HG03460 (cell line): ENCODE results near the gene CRX.
A peak's percentile ranks its signal among the peaks of the same experiment; 100 is the strongest.
"Not testable (repeated sequence)": the region's sequence is repeated elsewhere in the genome, so short reads cannot be mapped to it uniquely, and the experiment has no call there.

Source experiments
- ATAC-seq: cut with Tn5 transposase; IDR thresholded peaks from one replicate; pipeline ENCODE4 v1.9.1; 2021; ENCODE audit not compliant: unreplicated experiment

CRX gene

DNA sequence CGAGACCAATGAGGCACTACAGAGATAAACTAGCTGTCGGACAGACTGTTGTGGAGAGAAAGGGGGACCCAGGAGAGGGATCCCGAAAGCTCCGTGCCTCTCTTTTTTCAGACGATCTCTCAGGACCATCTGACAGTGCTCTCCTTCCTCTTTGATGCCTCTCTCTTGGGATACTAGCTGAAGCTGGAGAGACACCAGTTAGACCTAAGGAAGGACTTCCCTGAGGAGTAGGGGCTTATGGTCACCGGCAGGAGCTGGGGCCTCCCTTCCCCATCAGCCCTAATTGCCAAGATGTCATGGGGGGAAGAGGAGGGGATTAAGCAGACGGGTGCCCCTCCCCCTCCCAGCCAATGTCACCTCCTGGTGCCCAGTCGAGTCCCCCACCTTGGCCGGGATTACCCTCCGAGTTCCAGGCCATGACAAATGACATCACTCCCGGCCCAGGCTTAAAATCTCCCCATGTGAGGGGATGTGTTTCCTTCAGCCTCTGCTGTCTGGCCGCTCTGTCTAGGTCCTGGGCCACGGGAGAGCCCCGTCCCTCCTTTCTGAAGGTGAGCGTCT lies at the start of gene CRX:
CRX (plus strand) TSS at position 478 of the 561 bp plus-strand sequence. CDS start 12,507 bp downstream, outside the sequence.
- no peak for ATAC-seq

DNA sequence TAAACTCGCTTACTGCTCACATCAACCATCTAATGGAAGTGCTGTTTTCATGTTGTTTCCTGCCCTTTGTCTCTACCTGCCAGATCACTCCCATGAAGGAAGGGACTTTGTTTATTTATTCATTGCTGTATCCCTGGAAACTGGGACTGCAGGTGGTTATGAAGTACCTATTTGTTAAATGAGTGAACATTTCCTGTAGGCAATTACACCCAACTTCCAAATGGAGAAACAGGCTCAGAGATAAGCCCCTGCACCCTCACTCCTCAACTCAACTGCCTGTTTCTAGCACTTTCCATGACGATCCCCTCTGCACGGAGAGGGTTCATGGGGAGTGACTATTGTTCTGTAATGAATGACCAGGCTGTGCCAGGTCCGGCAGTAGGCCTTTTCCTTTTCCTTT lies 45.2 kb upstream of the CRX start:
- no peak for ATAC-seq

DNA sequence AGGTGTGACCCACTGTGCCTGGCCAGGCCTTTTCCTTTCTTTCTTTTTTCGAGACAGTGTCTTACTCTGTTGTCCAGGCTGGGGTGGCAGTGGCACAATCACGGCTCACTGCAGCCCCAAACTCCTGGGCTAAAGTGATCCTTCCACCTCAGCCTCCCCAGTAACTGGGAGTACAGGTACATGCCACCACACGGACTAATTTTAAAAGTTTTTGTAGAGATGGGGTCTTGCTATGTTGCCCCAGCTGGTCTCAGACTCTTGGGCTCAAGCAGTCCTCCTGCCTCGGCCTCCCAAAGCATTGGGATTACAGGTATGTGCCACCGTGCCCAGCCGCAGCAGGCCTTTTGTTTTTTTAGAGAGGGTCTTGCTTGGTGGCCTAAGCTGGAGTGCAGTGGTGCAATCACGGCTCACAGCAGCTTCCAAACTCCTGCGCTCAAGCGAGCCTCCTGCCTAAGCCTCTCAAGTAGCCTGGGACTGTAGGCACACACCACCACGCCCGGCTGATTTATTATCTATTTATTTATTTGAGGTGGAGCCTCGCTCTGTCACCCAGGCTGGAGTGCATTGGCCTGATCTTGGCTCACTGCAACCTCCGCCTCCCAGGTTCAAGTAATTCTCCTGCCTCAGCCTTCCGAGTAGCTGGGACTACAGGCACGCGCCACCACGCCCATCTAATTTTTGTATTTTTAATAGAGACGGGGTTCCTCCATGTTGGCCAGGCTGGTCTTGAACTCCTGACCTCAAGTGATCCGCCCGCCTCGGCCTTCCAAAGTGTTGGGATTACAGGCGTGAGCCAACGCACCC lies 44.3 kb upstream of the CRX start:
- ATAC-seq, result not testable (repeated sequence)

DNA sequence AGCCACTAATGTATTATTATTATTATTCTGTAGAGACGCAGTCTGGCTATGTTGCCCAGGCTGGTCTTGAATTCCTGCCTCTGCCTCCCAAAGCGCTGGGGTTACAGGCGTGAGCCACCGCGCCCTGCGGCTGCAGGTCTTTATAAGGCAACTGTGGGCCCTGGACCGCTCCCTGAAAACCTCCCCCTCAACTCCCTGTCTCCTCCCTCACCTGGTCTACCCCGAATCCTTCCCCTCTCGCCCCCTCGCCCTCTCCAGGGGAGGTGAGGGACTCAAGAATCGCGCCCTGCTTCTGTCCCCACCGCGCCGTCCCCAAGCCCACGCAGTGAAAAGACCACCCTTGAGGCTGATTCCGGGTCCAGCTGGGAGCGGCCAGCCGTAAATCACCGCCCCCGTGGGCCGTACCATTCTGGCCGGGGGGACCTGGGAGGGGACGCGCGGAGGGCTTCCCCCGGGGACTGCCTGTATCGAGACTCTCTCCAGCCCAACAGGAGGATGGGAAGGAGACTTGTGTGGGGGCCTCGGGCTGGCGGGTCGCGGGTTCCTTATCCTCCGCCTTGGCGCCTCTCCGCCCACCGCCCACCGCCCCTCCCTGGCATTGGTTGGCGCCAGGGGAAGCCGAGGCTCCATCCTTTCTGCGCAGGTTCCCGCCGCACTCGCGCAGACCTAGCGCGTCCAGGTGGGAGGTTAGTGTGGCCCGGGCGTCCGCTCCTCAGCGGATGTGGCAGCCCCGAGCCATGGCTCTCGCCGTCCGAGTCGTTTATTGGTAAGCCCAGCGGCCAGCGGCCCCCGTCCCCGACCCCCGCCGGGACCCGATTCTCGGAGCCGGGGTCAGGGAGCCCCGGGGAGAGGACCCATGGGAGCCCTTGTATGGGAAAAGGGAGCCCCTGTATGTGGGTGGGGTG lies 43.4 kb upstream of the CRX start, which contains the start of gene SELENOW:
SELENOW (plus strand) TSS at position 655 of the 905 bp plus-strand sequence; CDS start at position 738, 83 bp downstream.
- ATAC-seq, result peak; percentile 65

DNA sequence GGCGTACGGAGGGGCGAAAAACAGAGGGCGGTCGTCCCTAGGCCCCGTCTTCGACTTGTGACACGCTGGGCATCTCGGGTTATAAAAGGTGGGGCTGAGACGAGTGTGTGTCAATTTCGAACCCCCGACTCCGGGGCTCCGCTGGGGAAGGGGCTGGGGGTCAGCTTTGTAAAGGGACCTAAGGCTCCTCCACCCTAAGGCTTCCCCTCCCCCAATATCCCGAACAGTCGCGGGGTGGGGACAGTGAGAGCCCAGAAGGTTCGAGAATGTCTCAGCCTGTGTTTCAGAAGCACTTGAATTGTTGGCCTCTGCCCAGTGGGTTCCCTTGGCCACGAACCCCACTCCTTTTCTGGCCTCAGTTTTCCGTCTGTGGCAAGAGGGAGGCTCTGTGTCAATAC lies 42.8 kb upstream of the CRX start:
- ATAC-seq, result no peak

DNA sequence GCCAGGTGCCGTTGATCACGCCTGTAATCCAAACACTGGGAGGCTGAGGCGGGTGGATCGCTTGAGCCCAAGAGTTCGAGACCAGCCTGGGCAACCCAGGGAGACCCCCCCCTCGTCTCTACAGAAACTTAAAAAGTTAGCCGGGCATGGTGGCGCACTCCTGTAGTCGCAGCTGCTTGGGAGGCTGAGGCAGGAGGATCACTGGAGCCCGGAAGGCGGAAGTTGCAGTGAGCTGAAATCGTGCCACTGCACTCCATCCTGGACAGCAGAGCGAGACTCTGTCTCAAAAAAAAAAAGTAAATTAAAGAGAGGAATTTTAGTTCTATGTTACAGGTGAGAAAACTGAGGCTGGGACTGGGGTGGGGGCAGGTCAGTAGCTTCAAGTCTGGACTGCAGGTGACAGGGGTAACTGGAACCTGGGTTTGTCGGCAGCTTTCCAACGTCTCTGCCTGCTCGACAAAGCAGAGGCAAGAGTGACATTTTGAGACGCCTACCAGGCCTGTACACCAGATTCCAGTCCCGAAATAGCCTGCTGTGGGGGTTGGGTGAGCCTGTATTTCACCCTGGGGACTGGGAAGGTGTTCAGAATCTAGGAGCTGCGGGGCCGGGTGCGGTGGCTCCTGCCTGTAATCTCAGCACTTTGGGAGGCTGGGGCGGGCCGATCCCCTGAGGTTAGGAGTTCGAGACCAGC lies 42.1 kb upstream of the CRX start:
- ATAC-seq, result no peak

DNA sequence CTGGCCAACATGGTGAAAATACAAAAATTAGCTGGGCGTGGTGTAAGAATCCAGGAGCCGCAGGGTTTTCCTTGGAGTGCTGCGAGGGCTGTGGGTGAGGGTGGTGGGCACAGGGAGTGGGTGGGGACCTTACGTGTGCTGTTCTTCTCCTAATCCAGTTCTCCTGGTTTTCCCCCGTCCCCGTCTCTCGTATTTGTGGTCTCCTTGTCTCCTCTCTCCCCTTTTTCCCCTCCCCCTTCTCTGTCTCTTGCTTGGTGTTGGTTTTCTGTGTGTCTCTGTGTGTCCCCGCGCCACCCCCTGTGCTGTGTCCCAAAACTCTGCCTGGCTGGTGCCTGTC lies 41.6 kb upstream of the CRX start:
- no peak for ATAC-seq

DNA sequence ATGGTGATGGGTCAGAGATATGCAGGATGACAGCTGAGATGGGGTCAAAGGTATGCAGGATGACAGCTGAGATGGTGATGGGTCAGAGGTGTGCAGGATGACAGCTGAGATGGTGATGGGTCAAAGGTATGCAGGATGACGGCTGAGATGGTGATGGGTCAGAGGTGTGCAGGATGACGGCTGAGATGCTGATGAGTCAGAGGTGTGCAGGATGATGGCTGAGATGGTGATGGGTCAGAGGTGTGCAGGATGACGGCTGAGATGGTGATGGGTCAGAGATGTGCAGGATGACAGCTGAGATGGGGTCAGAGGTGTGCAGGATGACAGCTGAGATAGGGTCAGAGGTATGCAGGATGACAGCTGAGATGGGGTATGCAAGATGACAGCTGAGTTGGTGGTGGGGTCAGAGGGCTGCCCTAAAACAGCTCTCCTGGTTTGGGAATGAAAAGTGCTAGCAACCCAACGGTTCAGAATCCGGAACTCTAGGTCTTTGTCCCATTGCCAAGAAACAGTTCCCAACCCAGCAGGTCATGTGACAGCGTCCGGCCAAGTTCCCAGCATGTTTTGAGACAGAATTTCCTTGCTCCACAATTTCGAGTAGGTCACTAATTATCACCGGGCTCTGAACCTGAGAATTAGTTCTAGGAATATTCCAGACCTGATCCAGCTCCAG lies 40.0 kb upstream of the CRX start:
- ATAC-seq, result no peak

DNA sequence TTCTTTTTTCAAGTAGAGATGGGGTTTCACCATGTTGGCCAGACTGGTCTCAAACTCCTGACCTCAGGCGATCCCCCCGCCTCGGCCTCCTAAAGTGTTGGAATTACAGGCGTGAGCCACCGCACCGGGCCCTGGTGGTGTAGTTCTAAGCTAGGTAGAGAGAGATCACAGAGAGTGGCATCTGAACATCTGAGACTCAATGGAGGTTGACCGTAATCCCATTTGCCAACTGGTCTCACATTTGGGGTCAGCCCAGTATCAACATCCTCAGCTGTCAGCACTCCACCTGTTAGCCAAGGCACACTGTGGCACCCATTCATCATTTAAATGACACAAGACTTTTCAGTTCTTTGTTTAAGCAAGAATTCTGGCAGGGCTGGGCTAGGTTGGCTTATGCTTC lies 35.2 kb upstream of the CRX start:
- ATAC-seq, result no peak

DNA sequence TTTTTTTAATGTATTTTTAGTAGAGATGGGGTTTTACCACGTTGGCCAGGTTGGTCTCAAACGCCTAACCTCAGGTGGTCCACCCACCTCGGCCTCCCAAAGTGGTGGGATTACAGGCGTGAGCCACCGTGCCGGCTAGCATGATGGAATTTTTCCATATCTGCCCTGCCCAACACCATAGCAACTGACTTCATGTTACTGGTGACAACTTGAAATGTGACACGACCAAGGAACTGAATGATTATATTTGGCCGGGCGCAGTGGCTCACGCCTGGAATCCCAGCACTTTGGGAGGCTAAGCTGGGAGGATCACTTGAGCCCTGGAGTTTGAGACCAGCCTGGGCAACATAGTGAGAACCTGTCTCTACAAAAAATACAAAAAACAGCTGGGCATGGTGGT lies 34.4 kb upstream of the CRX start:
- ATAC-seq, result not testable (repeated sequence)

DNA sequence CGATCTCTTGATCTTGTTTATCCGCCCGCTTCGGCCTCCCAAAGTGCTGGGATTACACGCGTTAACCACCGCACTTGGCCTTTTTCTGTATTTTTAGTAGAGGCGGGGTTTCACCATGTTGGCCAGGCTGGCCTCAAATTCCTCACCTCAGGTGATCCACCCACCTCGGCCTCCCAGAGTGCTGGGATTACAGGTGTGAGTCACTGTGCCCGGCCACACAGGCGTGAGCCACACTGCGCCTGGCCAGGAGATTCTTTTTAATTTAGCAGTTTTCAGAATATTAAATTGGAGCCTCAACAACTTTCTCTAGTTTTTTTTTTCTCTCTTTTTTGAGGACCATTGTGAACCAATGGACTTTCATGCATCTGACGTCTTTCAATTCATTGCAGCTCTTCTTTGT lies 31.9 kb upstream of the CRX start:
- ATAC-seq, result not testable (repeated sequence)

DNA sequence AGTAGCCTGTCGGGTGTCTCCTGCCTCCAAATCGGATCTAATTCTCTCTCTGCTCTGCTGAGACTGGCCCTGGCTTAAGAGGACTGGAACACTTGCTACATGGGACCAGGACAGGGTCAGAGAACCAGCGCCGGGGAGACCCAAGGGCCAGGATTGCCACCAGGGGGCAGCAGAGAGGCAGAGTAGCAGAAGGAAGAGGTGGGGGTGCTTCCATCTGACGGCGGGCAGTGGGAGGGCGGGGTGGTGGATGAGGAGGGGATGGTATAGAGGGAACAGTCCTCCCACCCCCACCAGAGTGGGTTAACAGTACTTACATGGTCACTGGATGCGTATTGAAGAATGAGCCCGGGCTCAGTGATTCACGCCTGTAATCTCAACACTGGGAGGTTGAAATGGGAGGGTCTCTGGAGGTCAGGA lies 31.3 kb upstream of the CRX start:
- no peak for ATAC-seq

DNA sequence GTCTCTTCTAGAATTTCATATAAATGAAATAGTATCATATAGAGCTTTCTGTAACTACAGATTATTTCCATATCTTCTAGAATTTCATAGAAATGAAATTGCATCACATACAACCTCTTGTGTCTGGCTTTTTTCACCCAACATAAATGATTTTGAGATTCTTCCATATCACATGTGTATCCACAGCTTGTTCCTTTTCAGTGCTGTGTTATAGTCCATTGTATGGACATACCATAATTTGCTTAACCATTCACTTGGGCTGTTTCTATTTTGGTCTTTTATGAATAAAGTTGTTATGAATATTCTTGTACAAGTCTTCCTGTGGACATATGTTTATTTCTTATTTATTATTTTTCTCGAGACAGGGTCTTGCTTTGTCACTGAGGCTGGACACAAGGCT lies 29.1 kb upstream of the CRX start:
- no peak for ATAC-seq

DNA sequence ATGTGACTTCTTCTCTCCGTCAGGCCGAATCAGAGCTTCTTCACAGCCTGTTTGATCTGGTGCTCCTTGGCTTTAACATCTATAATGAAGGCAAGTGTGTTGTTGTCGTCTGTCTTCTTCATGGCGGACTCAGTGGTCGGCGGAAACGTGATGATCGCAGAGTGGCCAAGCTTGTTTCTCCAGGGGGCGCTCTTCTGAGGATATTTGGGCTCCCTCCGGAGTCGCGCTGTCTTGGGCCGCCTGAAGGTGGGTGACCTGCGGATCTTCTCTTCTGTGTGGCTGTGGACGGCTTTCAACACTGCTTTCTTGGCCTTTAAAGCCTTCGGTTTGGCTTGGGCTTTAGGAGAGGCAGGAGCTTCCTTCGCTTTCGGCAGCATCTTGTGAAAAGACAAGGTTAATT lies 27.2 kb upstream of the CRX start:
- no peak for ATAC-seq

DNA sequence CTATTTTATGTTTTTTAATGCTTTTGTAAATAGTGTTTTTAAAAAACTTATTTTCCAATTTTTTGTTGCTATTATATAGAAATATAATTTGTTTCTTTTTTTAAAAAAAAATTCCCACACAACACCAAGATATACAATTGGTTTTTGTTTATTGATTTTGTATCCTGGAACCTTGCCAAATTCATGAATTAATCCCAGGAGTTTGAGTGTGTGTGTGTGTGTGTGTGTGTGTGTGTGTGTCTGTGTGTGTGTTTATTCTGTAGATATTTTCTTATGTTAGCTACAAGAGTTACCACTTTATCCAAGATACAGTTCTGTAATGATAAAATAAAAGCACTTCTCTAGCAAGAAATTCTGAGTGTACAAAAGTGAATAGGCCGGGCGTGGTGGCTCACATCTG lies 25.0 kb upstream of the CRX start:
- ATAC-seq, result no peak

DNA sequence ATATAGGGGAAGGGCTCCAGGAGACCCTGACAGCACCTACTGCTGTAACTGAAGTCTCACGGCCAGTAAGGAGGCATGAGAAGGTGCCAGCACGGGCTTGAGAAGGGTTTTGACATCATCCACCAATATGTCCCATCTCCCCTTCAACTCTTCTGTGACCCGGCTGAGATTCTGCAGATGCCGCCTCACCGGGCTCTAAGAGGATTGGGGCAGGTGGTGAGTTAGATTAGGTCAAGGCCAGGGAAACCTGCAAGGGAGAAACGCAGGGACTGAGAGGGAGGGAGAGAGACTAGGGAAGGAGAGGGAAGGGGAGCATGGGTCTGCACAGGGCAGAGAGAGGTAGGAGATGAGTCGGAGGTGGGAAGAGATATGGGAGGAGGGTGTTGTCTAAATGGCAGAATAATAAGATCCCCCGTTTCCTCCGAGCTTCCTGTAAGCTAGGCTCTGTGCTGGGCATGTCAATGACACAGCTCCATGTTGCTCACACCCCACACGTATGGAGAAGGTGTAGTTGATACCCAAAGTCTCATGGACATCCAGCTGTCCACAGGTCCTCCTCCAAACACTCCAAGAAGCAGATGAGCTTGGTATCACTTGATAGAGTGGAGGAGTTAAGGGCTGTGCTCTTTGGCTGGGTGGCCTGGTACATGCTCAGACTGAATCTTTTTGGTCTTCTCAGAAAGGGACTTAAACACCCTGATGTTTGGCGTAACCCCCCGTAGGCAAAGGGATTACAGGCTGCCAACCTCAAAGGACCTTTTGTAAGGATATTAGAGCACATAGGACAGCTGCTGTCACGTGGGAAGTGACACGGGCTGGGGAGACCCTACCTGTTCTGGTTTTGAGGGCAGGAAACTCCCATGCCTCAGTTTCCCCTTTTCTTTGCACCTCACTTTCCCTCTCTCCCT lies 23.5 kb upstream of the CRX start:
- ATAC-seq, result no peak

DNA sequence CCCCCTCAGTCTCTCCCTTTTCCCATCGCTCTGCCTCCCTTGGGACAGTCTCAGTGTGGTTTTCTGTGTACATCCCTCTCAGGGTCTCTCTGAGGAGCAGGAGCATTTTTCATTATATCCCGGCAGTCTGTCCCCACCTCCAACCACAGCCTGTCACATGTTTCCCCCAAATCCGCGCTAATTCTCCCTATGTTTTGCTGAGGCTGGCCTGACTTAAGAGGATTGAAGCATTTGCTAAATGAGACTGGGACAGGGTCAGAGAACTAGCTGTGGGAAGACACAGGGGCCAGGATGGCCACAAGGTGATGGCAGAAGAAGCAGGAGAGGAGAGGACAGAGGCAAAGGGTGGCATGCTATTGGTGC lies 22.9 kb upstream of the CRX start:
- no peak for ATAC-seq

DNA sequence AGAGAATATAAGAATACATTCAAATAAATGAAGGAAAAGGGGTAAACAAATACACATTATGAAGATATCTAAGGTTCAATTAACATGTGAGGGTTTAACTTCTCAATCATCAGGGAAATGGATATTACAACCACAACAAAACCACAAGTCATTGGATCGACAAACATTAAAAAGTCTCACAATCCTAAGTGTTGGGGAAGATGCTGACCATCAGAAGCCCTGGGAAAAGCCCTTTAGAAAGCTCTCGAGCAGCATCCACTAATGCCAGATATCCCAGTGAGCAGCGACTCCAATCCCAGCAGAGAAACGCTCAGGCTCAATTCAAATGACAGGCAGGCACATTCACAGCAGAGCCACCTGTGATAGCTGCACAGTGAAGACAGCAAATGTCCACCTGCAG lies 20.5 kb upstream of the CRX start:
- no peak for ATAC-seq

DNA sequence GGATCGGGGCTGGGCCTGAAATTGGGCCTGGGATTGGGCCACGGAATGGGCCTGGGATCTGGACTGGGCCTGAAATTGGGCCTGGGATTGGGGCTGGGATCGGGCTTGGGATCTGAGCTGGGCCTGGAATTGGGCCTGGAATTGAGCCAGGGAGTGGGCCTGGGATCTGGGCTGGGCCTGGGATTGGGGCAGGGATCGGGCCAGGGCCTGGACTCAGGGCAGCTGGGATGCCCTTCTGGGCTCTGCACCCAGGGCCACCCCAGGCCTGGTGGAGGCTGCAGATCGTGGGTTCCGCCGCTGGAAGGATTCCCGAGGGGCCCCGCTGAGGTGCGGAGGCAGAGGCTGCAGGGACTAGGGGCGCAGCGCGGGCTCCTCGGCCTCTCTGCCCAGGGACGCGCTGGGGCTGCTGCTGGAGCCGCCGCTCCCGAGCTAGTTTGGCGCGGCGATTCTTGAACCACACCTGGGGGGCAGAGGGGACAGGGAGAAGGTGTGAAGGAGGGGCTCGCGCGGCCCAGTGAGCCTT lies 19.2 kb upstream of the CRX start:
- ATAC-seq, result no peak
